Cardiac muscle cell (in vitro differentiated cells and primary cell): ENCODE data around the gene CAND2. TPM values are rescaled to one million over a fixed set of nuclear protein-coding genes. Genes with fewer than 3 reads are reported as not detected.
"Not testable (repeated sequence)": the region's sequence is repeated elsewhere in the genome, so short reads cannot be mapped to it uniquely, and the experiment has no call there.

Source experiments
- DNase-seq, 2 donors: peaks; one replicate each; pipeline versions ENCODE4 v3.0.0 to v3.0.0-alpha.2; 2010 to 2017; ENCODE audit warnings: low read depth in 1 of 2, low spot score in 1 of 2
- H3K27ac ChIP-seq: fragments of 200-600 bp; sonication (generic); 2 replicates; pipeline ENCODE4 v1.5.1; 2016
- H3K27me3 ChIP-seq: fragments of 200-600 bp; sonication (generic); 2 replicates; pipeline ENCODE4 v1.6.0; 2016; ENCODE audit warnings: control low read depth
- H3K36me3 ChIP-seq: fragments of 200-600 bp; sonication (generic); 2 replicates; pipeline ENCODE4 v1.5.1; 2016; ENCODE audit warnings: control low read depth
- H3K4me1 ChIP-seq: fragments of 200-600 bp; sonication (generic); 2 replicates; pipeline ENCODE4 v1.8.1; 2017; ENCODE audit warnings: low read depth, mild to moderate bottlenecking, mixed run types
- H3K4me3 ChIP-seq: fragments of 200-600 bp; sonication (generic); 2 replicates; pipeline ENCODE4 v1.5.1; 2016; ENCODE audit warnings: mild to moderate bottlenecking
- H3K9me3 ChIP-seq: fragments of 200-600 bp; sonication (generic); 2 replicates; pipeline ENCODE4 v1.5.1; 2017; ENCODE audit warnings: low read depth, mild to moderate bottlenecking, control low read depth
- polyA plus RNA-seq: library from polyadenylated mRNA; unstranded; fragments of >200 nt; fragmentation: Nextera tagmentation; extraction: Ambion mirVana; gene quantifications from 2 replicates; pipeline ENCODE4 v1.2.1, GENCODE V29; 2016
- total RNA-seq: library from RNA; depleted of rRNA; stranded (reverse); fragments of >200 nt; gene quantifications from 2 replicates; pipeline ENCODE4 v1.2.3, GENCODE V29; 2016
- TF ChIP-seq, protein P1 (sequence below): IDR thresholded peaks from 2 replicates; pipeline ENCODE4 v1.5.1; 2012; ENCODE audit warnings: low read depth, mild to moderate bottlenecking, low read length

Gene CAND2
- total and polyA plus RNA-seq, 2 experiments from 2014 or later, result 35.2 to 80.3 TPM

DNA sequence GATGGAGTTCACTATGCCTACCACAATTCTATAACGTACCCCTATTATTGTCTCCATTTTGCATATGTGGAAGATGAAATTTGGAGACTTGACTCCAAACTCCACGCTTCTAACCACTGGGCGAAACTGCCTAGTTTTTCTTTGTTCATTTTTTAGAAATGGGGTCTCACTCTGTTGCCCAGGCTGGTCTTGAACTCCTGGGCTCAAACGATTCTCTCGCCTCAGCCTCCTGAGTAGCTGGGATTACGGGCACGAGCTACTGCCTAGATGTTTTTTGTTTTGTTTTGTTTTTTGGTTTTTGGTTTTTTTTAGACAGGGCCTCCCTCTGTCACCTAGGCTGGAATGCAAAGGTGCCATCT is 45.5 kb downstream of the CAND2 start:
- H3K27me3 ChIP-seq, result no peaks in the 10 kb centered on the region
- no peaks in the 10 kb centered on the region for H3K9me3 ChIP-seq
- peaks cover 14% of the 10 kb centered on the region for H3K4me1 ChIP-seq
- TF ChIP-seq, protein P1, sequence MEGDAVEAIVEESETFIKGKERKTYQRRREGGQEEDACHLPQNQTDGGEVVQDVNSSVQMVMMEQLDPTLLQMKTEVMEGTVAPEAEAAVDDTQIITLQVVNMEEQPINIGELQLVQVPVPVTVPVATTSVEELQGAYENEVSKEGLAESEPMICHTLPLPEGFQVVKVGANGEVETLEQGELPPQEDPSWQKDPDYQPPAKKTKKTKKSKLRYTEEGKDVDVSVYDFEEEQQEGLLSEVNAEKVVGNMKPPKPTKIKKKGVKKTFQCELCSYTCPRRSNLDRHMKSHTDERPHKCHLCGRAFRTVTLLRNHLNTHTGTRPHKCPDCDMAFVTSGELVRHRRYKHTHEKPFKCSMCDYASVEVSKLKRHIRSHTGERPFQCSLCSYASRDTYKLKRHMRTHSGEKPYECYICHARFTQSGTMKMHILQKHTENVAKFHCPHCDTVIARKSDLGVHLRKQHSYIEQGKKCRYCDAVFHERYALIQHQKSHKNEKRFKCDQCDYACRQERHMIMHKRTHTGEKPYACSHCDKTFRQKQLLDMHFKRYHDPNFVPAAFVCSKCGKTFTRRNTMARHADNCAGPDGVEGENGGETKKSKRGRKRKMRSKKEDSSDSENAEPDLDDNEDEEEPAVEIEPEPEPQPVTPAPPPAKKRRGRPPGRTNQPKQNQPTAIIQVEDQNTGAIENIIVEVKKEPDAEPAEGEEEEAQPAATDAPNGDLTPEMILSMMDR, result no peak
- peak overlapping the region; percentile 92 for H3K4me3 ChIP-seq
- no peak overlapping the region for H3K27ac ChIP-seq
- no peak for DNase-seq
- peaks cover 26% of the 10 kb centered on the region for H3K36me3 ChIP-seq

DNA sequence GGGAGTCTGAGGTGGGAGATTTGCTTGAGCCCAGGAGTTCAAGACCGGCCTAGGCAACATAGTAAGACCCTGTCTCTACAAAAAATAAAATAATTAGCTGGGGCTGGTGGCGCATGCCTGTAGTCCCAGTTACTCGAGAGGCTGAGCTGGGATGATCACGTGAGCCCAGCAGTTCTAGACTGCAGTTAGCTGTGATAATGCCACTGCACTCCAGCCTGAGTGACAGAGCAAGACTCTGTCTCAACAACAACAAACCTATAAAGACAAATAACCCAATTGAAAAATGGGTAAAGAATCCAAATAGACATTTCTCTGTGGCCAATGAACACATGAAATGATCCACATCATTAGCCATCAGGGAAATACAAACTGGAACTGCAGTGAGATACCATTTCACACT is 46.0 kb downstream of the CAND2 start:
- no peaks in the 10 kb centered on the region for H3K9me3 ChIP-seq
- TF ChIP-seq, protein P1, result no peak
- DNase-seq, result no peak
- no peak overlapping the region for H3K4me3 ChIP-seq
- H3K27me3 ChIP-seq, result no peaks in the 10 kb centered on the region
- H3K27ac ChIP-seq, result no peak overlapping the region
- peaks cover 21% of the 10 kb centered on the region for H3K36me3 ChIP-seq
- H3K4me1 ChIP-seq, result peaks cover 14% of the 10 kb centered on the region

DNA sequence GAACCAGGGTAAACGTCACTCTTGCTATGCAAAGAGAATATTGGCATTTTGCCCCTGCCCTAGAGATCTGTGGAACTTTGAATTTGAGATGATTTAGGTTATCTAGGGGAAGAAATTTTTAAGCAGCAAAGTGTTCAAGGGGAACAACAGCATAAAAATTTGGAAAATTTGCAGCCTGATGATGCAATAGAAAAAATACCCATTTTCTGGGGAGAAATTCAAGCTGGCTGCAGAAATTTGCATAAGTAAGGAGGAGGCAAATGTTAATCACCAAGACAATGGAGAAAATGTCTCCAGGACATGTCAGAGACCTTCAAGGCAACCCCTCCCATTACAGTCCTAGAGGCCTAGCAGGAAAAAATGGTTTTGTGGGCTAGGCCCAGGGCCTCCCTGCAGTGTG is 49.3 kb downstream of the CAND2 start:
- H3K27ac ChIP-seq, result no peak overlapping the region

DNA sequence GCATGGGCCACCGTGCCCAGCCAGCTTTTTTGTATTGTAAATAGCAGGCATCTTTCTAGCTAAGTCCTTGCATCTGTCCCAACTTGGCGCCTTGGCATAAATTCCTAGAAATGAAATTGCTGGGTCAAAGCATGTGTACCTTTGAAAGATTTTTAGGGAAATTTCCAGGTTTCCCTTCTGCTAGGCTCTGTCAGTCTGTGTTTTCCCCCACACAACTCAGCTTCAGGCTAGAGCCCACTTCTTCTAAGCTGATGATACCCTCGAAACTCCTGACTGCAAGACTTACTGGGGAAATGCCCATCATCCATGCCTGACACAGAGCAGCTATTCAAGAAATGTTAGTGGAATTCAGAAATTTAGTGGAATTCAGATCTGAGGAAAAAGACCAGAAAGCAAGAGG is 55.7 kb downstream of the CAND2 start:
- DNase-seq, result no peak
- no peaks in the 10 kb centered on the region for H3K36me3 ChIP-seq
- no peak overlapping the region for H3K4me3 ChIP-seq
- H3K27me3 ChIP-seq, result peaks cover 14% of the 10 kb centered on the region
- H3K4me1 ChIP-seq, result no peaks in the 10 kb centered on the region
- no peaks in the 10 kb centered on the region for H3K9me3 ChIP-seq
- TF ChIP-seq, protein P1, result no peak
- no peak overlapping the region for H3K27ac ChIP-seq

More for the DNA sequence above, 49.3 kb downstream of the CAND2 start:
- Histone ChIP-seq H3K4me3 (no peak overlapping the region), H3K36me3 (no peaks in the 10 kb centered on the region), H3K9me3 (no peaks in the 10 kb centered on the region), H3K4me1 (no peaks in the 10 kb centered on the region), H3K27me3 (no peaks in the 10 kb centered on the region)
- no peak for DNase-seq
- TF ChIP-seq, protein P1, result no peak

DNA sequence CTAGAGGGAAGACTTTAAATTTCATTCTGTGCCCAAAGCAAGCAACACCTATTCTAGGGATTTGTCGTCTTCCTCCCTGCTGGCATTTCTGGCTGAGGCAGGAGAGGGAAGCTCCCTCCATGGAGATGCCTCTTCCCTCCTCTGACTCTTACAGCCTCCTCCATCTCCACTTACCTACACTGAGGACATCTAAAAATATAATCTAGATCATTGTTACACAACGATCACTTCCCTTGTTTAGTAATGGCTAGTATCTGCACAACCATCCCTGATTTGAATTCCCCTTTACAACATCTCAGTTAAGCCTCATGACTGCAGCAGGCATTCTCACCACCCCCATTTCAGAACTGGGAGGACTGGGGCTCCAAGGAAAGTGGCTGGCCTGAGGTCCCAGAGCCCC is 57.4 kb downstream of the CAND2 start:
- H3K9me3 ChIP-seq, H3K27ac ChIP-seq, DNase-seq, H3K4me1 ChIP-seq, H3K4me3 ChIP-seq, H3K36me3 ChIP-seq: not testable (repeated sequence)
- peaks cover 14% of the 10 kb centered on the region for H3K27me3 ChIP-seq

GRCh38 chr3:12854565-12854964 is 58.1 kb downstream of the CAND2 start:
- Histone ChIP-seq H3K9me3 (no peaks in the 10 kb centered on the region), H3K4me1 (no peaks in the 10 kb centered on the region), H3K4me3 (no peak overlapping the region), H3K27me3 (peaks cover 14% of the 10 kb centered on the region), H3K36me3 (no peaks in the 10 kb centered on the region), H3K27ac (no peak overlapping the region)
- no peak for DNase-seq
- TF ChIP-seq, protein P1, result no peak
